Measurements from ENCODE around the gene NUDT22. TPM values are rescaled to one million over a fixed set of nuclear protein-coding genes. Genes with fewer than 3 reads are reported as not detected.
"Not testable (repeated sequence)": the region's sequence is repeated elsewhere in the genome, so short reads cannot be mapped to it uniquely, and the experiment has no call there.

The NUDT22 gene
- total and polyA plus RNA-seq, 8 donors: 35.1 to 363 (median 112) TPM

GRCh38 chr11:64245401-64245796 is 19.3 kb downstream of the NUDT22 start:
- Histone ChIP-seq H3K4me1 (peaks cover 28 to 63% (median 57%) of the 10 kb centered on the region in 4 donors), H3K4me3 (peak overlapping the region; percentile 69 to 85 (median 74))
- 0 to 4% (median 2%) methylated on average over 2 to 6 of the region's 6 CpGs for WGBS, 5 donors

GRCh38 chr11:64245797-64246620 is 19.9 kb downstream of the NUDT22 start:
- 0 to 4% (median 1%) methylated on average over 32 to 46 of the region's 46 CpGs for WGBS, 5 donors
- intact Hi-C loops (cut with DNase I; ENCODE audit: low total_unique reads): no loop called here

More at GRCh38 chr11:64245401-64245796, 19.3 kb downstream of the NUDT22 start:
- TF ChIP-seq CTCF (IDR thresholded peaks at IDR 0.05): no peak
- TF ChIP-seq POLR2A (IDR thresholded peaks at IDR 0.05): no peak
- TF ChIP-seq EP300 (IDR thresholded peaks at IDR 0.05): no peak
- no peak for TF ChIP-seq POLR2AphosphoS5 (IDR thresholded peaks at IDR 0.05)
- Histone ChIP-seq H3K36me3 (peaks cover 14 to 18% (median 15%) of the 10 kb centered on the region in 4 donors), H3K27me3 (no peaks in the 10 kb centered on the region), H3K9me3 (no peaks in the 10 kb centered on the region), H3K27ac (peak overlapping the region; percentile 76 to 93 (median 86))
- peak in 1 of 2 donors; percentile 66 for DNase-seq
- intact Hi-C loops (cut with DNase I; ENCODE audit: low total_unique reads): no loop called here

GRCh38 chr11:64246621-64246870 is 20.5 kb downstream of the NUDT22 start:
- Histone ChIP-seq H3K4me1 (peaks cover 33 to 69% (median 64%) of the 10 kb centered on the region in 4 donors), H3K27ac (peak overlapping the region; percentile 76 to 93 (median 86)), H3K4me3 (peak overlapping the region; percentile 69 to 85 (median 74)), H3K36me3 (peaks cover 14 to 18% (median 15%) of the 10 kb centered on the region in 4 donors)
- 0 to 6% (median 0%) methylated on average over 3 to 34 of the region's 43 CpGs; no CpG with 5 or more reads in 1 of the 5 donors for WGBS, 5 donors
- H3K9me3 ChIP-seq; intact Hi-C loops (cut with DNase I; ENCODE audit: low total_unique reads); DNase-seq; H3K27me3 ChIP-seq: not testable (repeated sequence)

More at GRCh38 chr11:64245797-64246620, 19.9 kb downstream of the NUDT22 start:
- DNase-seq: peak; percentile 70 to 92
- Histone ChIP-seq H3K36me3 (peaks cover 14 to 18% (median 15%) of the 10 kb centered on the region in 4 donors), H3K27me3 (no peaks in the 10 kb centered on the region), H3K4me3 (peak overlapping the region; percentile 69 to 85 (median 74)), H3K9me3 (no peaks in the 10 kb centered on the region), H3K4me1 (peaks cover 32 to 67% (median 61%) of the 10 kb centered on the region in 4 donors), H3K27ac (peak overlapping the region; percentile 76 to 93 (median 86))
- TF ChIP-seq EP300 (IDR thresholded peaks at IDR 0.05) (no peak), POLR2AphosphoS5 (IDR thresholded peaks at IDR 0.05) (peak in 2 of 3 donors; percentile 53 to 62), CTCF (IDR thresholded peaks at IDR 0.05) (no peak)

GRCh38 chr11:64246871-64247728 is 21.0 kb downstream of the NUDT22 start, which contains the start of gene PPP1R14B:
Gene PPP1R14B (minus strand): TSS chr11:64246943. CDS start chr11:64246673, 270 bp downstream.
- Histone ChIP-seq H3K4me3 (peak within 1 kb of the TSS; percentile 69 to 85 (median 74)), H3K4me1 (peaks cover 36 to 71% (median 65%) of the 10 kb centered on the region in 4 donors), H3K27me3 (no peaks in the 10 kb centered on the region), H3K9me3 (no peaks in the 10 kb centered on the region), H3K27ac (peak within 1 kb of the TSS; percentile 76 to 93 (median 86)), H3K36me3 (peaks cover 14 to 18% (median 15%) of the 10 kb centered on the region in 4 donors)
- no peak for TF ChIP-seq EP300 (IDR thresholded peaks at IDR 0.05)
- TF ChIP-seq CTCF (IDR thresholded peaks at IDR 0.05): peak in 1 of 7 experiments; percentile 35
- peak; percentile 20 to 70 (median 44) for TF ChIP-seq POLR2AphosphoS5 (IDR thresholded peaks at IDR 0.05)
- 0 to 1% (median 1%) methylated on average over 18 to 74 of the region's 74 CpGs for WGBS, 5 donors
- DNase-seq: peak; percentile 89 to 96
- intact Hi-C loops (cut with DNase I; ENCODE audit: low total_unique reads): no loop called here

Data from stomach (tissue), 9 donors.